Tibial nerve (tissue), 4 donors: Measurements from ENCODE around the gene SERPINB7.

Experiments
- EP300 ChIP-seq, 2 donors: sonication (generic); formaldehyde crosslinking; IDR thresholded peaks; one replicate each; pipeline ENCODE4 v1.6.1; 2017; ENCODE audit warnings: antibody characterized with exemption in 2 of 2, mild to moderate bottlenecking in 1 of 2
- TF ChIP-seq, protein P1 (sequence below), 5 experiments: fragments of 200-600 bp in 3 of 5; fragments of 450-650 bp in 2 of 5; sonication (generic) in 3 of 5; IDR thresholded peaks; one replicate each; pipeline ENCODE4 v1.5.1; 2016 to 2019; ENCODE audit warnings: antibody characterized with exemption in 5 of 5, mild to moderate bottlenecking in 3 of 5, moderate library complexity in 2 of 5

DNA sequence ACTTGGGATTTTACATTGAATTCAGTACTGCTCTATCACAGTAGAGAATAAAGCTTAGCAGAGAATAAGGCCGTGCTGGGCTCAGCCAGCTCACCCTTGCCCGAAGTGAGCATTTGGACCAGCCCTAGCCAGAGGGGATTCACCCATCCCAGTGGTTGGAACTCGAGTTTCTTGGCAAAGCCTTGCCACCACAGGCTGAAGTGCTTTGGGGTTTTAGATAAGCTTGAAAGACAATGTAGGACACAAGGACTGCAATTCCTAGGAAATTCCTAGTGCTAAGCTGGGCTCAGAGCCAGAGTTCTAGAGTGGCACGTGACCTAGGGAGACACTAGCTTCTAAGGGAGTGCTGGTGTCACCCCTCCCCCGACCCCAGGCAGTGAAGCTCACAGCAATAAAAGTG lies 44.4 kb upstream of the SERPINB7 start:
- no peak for TF ChIP-seq EP300 (IDR thresholded peaks at IDR 0.05)
- TF ChIP-seq, protein P1, sequence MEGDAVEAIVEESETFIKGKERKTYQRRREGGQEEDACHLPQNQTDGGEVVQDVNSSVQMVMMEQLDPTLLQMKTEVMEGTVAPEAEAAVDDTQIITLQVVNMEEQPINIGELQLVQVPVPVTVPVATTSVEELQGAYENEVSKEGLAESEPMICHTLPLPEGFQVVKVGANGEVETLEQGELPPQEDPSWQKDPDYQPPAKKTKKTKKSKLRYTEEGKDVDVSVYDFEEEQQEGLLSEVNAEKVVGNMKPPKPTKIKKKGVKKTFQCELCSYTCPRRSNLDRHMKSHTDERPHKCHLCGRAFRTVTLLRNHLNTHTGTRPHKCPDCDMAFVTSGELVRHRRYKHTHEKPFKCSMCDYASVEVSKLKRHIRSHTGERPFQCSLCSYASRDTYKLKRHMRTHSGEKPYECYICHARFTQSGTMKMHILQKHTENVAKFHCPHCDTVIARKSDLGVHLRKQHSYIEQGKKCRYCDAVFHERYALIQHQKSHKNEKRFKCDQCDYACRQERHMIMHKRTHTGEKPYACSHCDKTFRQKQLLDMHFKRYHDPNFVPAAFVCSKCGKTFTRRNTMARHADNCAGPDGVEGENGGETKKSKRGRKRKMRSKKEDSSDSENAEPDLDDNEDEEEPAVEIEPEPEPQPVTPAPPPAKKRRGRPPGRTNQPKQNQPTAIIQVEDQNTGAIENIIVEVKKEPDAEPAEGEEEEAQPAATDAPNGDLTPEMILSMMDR (IDR thresholded peaks at IDR 0.05): no peak
